Measurements from ENCODE around the gene TFIP11.

TFIP11 gene

GRCh38 chr22:26479043-26479791 lies 33.1 kb downstream of the TFIP11 start:
- no peak for DNase-seq (ENCODE audit: low read depth in 2 of 2)

DNA sequence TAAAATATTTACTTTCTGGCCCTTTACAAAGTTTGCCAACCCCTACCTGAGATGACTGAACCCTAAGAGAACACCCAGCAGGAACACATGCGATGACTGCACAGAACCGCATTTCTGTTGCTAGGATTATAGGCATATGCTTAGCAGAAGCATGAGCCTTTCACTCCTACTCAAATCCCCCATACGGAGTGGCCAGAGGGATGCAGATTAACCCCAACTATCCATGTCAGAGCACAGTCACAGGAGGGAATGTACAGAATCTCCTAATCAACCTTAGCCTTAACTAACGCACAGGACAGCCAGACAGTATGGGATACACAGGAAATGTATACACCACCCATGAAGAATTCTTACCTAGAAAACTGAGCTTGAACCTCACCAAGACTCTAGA lies 34.9 kb downstream of the TFIP11 start:
- DNase-seq (ENCODE audit: low read depth in 2 of 2) = no peak

- peak; percentile 49 to 53 for DNase-seq (ENCODE audit: low read depth in 2 of 2)
Observed at GRCh38 chr22:26476705-26477340, 35.5 kb downstream of the TFIP11 start.

DNA sequence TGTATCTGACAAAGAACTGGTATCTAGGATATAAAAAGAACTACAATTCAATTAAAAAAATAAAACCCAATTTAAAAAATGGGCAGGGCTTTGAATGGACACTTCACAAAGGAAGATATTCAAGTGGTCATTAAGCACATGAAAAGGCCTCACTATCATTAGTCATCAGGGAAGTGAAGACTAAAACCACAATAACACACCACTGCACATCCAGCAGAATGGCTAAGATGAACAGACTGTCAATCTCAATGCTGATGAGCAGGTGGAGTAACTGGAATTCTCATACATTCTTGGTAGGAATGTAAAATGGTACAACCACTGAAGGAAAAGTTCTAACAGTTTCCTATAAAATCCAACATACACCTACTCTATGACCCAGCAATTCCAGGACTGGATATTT lies 37.6 kb downstream of the TFIP11 start:
- DNase-seq (ENCODE audit: low read depth in 2 of 2) = no peak

GRCh38 chr22:26471522-26471921 lies 40.8 kb downstream of the TFIP11 start:
- DNase-seq (ENCODE audit: low read depth in 2 of 2) = peak in 1 of 2 experiments; percentile 31

DNA sequence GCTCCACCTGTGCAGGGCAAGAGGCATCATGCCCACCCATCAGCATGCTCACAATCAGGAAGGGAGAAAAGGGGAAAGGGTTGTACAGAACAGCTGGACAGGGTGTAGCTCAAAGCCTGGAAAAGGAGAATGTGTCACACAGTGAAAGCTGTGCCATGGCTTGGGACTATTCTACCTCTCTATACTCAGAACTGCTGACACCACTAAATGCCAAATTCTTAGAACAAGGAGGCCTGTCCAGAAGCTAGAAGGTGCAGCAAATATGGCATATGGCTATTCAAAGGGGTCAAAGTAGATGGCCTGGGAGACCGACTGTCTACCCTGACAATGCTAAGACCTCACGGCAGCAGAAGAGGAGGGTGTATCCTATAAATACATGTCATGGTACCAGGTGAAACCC lies 41.5 kb downstream of the TFIP11 start:
- DNase-seq (ENCODE audit: low read depth in 2 of 2) = no peak

GRCh38 chr22:26466196-26466595 lies 46.1 kb downstream of the TFIP11 start:
- DNase-seq (ENCODE audit: low read depth in 2 of 2) = no peak

- no peak for DNase-seq (ENCODE audit: low read depth in 2 of 2)
Observed at GRCh38 chr22:26464312-26464711, 48.0 kb downstream of the TFIP11 start.

GRCh38 chr22:26463688-26464087 lies 48.6 kb downstream of the TFIP11 start:
- no peak for DNase-seq (ENCODE audit: low read depth in 2 of 2)

DNA sequence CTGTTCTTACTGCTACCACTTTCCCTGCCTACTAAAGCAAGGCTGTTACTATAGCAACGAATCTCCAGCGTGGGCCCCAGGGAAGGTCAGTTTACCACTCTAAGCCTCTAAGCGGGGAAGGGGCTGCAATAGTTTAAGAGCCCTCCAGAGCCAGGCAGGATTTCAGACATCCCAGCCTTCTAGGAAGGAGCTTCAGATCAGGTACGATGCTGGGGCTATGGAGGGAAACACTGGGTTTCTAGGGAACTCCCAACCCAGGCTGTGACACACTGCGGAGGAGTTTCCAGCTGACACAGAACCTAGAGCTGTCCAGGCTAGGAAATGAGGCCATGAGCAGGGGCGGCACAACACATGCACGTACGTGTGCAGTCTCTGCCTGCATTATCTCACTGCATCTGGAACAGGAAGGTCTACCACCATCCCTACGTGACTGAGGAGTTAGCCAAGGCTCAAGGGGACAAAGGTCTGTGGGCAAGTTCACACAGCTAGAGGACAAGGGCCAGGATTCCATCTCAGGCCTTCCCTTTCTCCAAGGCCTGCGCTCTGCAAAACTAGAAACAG lies 49.1 kb downstream of the TFIP11 start:
- DNase-seq (ENCODE audit: low read depth in 2 of 2) = no peak

DNA sequence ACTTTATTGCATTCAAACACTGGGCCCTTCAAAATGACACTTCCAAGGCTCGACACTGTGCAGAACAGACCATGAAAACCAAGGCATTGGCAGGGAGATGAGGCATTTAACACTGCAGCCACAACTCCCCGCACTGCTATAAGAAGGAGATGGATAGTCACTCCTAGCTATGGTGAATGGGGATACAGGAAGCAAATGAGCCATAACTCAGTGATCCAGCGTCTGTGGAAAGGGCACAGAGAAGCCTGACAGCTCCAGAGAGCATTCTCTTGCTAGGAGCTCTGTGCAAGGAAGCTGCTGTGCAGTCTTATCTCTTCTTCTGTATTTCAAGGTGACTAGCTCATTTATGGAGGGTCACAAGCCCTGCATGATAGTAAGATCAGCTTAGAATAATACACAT lies 49.6 kb downstream of the TFIP11 start:
- DNase-seq (ENCODE audit: low read depth in 2 of 2) = no peak

- DNase-seq (ENCODE audit: low read depth in 2 of 2) = no peak
Observed at GRCh38 chr22:26462051-26462450, 50.2 kb downstream of the TFIP11 start.

GRCh38 chr22:26461188-26461810 lies 51.0 kb downstream of the TFIP11 start:
- DNase-seq (ENCODE audit: low read depth in 2 of 2) = peak; percentile 6 to 8

DNA sequence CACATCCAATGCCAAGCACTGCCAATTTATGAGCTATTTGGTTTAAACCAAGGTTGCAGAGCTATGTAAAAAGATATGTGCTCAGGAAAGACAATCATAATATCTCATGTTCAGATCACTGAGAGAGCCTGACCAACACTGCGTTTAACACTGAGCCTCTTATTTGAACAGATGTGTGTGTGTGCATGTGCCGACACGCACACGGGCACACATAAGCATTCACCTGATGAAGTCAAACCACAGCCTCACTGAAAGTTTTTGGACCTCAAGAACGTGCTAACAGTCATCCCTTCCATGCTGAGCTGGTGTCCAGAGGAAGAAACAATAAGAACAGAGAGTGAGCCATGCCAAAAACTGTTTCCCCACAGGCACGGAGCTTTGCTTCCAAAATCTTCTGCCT lies 52.1 kb downstream of the TFIP11 start:
- no peak for DNase-seq (ENCODE audit: low read depth in 2 of 2)

- DNase-seq (ENCODE audit: low read depth in 2 of 2) = no peak
Observed at GRCh38 chr22:26457661-26458272, 54.5 kb downstream of the TFIP11 start.

GRCh38 chr22:26453812-26454500 lies 58.3 kb downstream of the TFIP11 start:
- no peak for DNase-seq (ENCODE audit: low read depth in 2 of 2)

- no peak for DNase-seq (ENCODE audit: low read depth in 2 of 2)
Observed at GRCh38 chr22:26453216-26453615, 59.1 kb downstream of the TFIP11 start.

DNA sequence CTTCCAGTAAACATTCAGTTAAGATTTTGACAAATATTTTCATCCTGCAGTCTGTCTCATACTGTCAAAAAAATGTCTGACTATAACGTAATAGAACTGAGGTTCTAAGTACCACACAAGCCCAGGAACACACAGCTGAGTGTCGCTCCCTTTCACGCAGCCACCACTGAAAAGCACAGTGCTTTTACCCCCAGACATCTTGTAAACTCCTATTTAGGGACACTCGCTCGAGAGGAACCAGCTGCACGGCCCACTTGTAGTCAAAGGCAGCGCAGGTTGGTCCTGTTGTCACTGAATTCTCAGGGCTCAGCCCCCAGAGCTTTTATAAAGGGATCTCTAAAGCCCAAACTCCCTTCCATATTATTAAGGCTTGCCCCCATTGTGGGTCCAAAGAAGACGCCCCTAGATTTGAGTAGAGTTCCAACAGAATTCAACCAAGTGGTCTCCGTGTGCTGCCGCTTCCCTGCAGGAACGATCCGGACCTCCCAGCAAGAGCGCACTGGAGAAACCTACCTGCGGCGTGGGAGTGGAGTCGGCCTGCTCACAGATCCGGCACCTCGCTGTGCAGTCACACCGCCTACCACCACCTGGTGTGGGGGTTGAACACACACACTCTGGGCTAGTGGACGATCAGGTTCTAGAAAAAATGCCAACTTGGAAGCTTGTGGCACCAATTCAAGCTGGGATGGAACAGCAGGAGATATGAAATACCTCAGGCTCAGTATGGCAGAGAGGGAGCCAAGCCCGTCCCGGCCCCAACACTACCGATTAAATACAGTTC lies 59.8 kb downstream of the TFIP11 start:
- DNase-seq (ENCODE audit: low read depth in 2 of 2) = no peak

GRCh38 chr22:26450453-26451185 lies 61.7 kb downstream of the TFIP11 start:
- no peak for DNase-seq (ENCODE audit: low read depth in 2 of 2)

DNA sequence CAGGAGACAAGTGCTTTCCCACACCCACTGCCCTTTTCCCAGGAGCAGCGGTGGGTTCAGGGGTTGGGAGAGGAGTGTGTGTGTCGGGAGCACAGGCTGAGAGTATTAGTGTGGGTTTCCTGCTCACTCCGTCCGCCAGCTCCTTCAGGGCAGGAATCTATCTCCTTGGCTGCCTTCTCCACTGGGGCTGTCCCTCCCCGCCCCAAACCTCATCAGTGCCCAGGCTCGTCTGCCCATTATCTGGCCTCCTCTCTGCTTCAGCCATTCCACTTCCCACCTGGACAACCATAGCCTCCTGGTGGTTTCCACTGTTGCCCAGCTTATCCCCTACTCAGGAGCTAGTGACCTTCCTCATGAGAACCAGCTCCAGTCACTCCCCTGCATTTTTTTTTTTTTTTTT lies 63.3 kb downstream of the TFIP11 start:
- no peak for DNase-seq (ENCODE audit: low read depth in 2 of 2)
